ENCODE results near the gene STRA8.

Gene STRA8

DNA sequence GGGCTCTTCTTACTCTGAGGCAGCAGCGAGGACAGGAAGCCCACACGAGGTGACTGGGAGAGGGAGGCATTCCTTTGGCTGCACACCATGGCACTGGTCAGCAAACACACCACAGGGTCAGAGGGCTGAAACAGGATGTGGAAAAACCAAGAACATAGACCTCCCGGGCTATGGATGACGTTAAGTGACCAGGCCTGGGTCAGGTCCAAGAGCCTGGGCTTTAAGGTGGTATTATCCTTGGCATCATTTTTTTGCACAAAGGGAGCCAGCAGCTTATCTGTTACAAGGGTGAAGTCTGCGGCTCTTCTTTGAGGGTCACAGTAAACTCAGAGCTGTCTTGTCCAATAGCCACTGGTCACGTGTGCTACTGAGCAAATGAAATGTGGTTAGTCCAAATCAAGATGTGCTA, 29.3 kb upstream of the STRA8 start:
- Histone ChIP-seq H3K4me1 (ENCODE audit: control insufficient read depth, insufficient read depth, low read length) (no peaks in the 10 kb centered on the region), H3K36me3 (ENCODE audit: control insufficient read depth, insufficient read depth, low read length) (peaks cover 4% of the 10 kb centered on the region), H3K9me3 (ENCODE audit: control insufficient read depth, low read length) (no peaks in the 10 kb centered on the region), H3K27ac (ENCODE audit: insufficient read depth, low read depth, low read length, poor library complexity, severe bottlenecking) (no peak overlapping the region), H3K4me3 (ENCODE audit: insufficient read depth, low read depth, low read length) (no peak overlapping the region), H3K27me3 (ENCODE audit: control insufficient read depth, insufficient read depth, low read length, poor library complexity, severe bottlenecking) (no peaks in the 10 kb centered on the region)
- 93% methylated on average over 6 of the region's 6 CpGs for WGBS, 2 experiments

DNA sequence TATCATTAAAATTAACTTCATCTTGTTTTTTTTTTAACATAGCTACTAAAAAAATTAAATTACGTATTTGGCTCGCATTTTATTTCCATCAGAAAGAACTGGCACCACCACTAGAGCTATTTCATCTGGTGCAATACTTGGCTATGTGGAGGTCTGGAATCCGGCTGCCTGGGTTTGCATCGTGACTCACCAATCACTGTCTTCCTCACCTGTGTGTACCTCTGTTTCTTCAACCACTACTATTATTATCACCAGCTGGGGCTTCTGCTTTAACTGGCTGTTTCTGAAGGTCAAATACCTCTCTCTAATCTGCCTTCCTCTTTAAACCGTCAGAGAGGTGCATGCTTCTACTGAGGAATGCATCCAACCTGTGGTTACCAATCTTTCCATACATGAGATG, 28.8 kb upstream of the STRA8 start:
- Histone ChIP-seq H3K4me1 (ENCODE audit: control insufficient read depth, insufficient read depth, low read length) (no peaks in the 10 kb centered on the region), H3K27ac (ENCODE audit: insufficient read depth, low read depth, low read length, poor library complexity, severe bottlenecking) (no peak overlapping the region), H3K9me3 (ENCODE audit: control insufficient read depth, low read length) (no peaks in the 10 kb centered on the region), H3K27me3 (ENCODE audit: control insufficient read depth, insufficient read depth, low read length, poor library complexity, severe bottlenecking) (no peaks in the 10 kb centered on the region), H3K36me3 (ENCODE audit: control insufficient read depth, insufficient read depth, low read length) (no peaks in the 10 kb centered on the region), H3K4me3 (ENCODE audit: insufficient read depth, low read depth, low read length) (no peak overlapping the region)
- WGBS, 2 experiments = 93 to 95% methylated on average over 5 of the region's 5 CpGs

DNA sequence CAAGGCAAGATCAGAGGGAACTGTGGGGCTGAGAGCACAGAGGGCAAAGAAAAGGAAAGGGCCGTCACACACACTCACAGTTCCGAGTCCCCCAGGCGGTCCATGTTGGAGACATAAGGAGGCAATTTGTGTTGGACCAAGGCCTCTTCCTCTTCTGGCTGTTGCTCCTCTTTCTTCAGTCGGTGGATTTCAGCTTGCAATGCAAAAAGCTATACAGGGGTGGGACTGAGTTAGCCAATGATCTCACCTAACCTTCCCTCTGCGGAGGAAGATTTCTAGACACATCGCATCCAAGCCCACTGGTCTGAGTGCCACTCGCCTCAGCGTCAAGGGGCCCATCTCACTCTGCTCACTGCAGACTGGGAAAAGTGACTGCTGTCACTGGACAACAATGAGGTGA, 27.8 kb upstream of the STRA8 start:
- WGBS, 2 experiments = 94 to 96% methylated on average over 8 of the region's 8 CpGs
- Histone ChIP-seq H3K4me1 (ENCODE audit: control insufficient read depth, insufficient read depth, low read length) (no peaks in the 10 kb centered on the region), H3K27ac (ENCODE audit: insufficient read depth, low read depth, low read length, poor library complexity, severe bottlenecking) (no peak overlapping the region), H3K9me3 (ENCODE audit: control insufficient read depth, low read length) (no peaks in the 10 kb centered on the region), H3K27me3 (ENCODE audit: control insufficient read depth, insufficient read depth, low read length, poor library complexity, severe bottlenecking) (peaks cover 7% of the 10 kb centered on the region), H3K4me3 (ENCODE audit: insufficient read depth, low read depth, low read length) (no peak overlapping the region), H3K36me3 (ENCODE audit: control insufficient read depth, insufficient read depth, low read length) (no peaks in the 10 kb centered on the region)

DNA sequence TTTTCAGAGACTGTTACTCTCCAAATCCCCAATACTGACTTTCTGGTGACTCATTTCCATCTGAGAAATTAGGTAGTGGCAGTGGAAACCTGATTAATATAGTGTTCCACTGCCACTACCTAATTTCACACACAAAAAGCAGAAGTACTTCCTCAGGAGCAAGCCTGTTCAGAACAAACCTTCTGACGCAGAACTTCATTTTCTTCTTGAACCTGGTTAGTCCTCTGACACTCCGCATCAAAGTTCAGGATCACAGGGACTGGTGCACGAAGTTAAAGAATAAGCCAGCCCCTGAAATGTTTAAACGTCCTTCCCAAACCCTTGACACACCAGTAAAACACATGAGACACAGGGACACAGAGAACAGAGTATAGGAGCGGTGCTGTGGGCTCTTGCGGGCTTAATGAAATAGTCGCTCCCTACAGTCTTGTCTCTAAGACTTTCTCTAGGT, 26.7 kb upstream of the STRA8 start:
- WGBS, 2 experiments = 92 to 94% methylated on average over 7 of the region's 7 CpGs
- H3K27ac ChIP-seq (ENCODE audit: insufficient read depth, low read depth, low read length, poor library complexity, severe bottlenecking) = no peak overlapping the region
- peaks cover 10% of the 10 kb centered on the region for H3K27me3 ChIP-seq (ENCODE audit: control insufficient read depth, insufficient read depth, low read length, poor library complexity, severe bottlenecking)
- no peaks in the 10 kb centered on the region for H3K36me3 ChIP-seq (ENCODE audit: control insufficient read depth, insufficient read depth, low read length)
- H3K4me3 ChIP-seq (ENCODE audit: insufficient read depth, low read depth, low read length) = no peak overlapping the region
- no peaks in the 10 kb centered on the region for H3K9me3 ChIP-seq (ENCODE audit: control insufficient read depth, low read length)
- H3K4me1 ChIP-seq (ENCODE audit: control insufficient read depth, insufficient read depth, low read length) = no peaks in the 10 kb centered on the region

DNA sequence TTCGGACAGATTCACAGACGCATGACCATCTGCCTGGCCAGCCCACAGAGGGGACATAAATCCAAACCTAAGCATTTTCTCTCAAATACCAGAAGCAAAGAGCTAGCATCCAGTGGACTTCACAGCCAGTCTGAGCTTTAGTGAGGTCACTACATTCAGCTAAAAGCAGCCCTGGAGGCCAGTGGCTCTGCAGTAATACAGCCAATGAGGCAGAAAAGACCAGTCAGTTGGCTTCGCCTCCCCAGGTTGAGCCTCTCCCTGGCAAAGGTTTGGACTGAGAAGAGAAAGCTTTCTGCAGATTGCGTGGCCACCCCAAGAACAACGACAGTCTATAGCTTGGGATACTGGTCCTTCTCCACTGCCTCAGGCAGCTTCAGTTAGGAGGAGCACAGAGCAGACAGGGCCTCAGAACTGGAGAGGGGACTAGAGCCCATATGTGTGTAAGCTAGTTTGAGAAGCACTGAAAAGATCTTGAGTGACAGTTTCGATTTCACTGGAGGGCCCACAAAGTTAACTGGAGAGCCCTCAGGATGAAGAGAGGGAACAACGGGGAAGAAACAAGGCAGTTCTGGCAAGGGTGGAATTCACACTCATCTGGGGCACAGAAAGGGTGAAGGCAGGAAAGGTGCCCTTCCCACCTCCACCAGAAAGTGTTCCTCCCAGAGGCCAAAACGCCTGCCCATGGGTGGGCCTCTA, 26.1 kb upstream of the STRA8 start:
- H3K4me3 ChIP-seq (ENCODE audit: insufficient read depth, low read depth, low read length) = no peak overlapping the region
- H3K4me1 ChIP-seq (ENCODE audit: control insufficient read depth, insufficient read depth, low read length) = no peaks in the 10 kb centered on the region
- H3K27ac ChIP-seq (ENCODE audit: insufficient read depth, low read depth, low read length, poor library complexity, severe bottlenecking) = no peak overlapping the region
- H3K9me3 ChIP-seq (ENCODE audit: control insufficient read depth, low read length) = no peaks in the 10 kb centered on the region
- no peaks in the 10 kb centered on the region for H3K36me3 ChIP-seq (ENCODE audit: control insufficient read depth, insufficient read depth, low read length)
- peaks cover 10% of the 10 kb centered on the region for H3K27me3 ChIP-seq (ENCODE audit: control insufficient read depth, insufficient read depth, low read length, poor library complexity, severe bottlenecking)
- 91 to 92% methylated on average over 8 of the region's 8 CpGs for WGBS, 2 experiments

DNA sequence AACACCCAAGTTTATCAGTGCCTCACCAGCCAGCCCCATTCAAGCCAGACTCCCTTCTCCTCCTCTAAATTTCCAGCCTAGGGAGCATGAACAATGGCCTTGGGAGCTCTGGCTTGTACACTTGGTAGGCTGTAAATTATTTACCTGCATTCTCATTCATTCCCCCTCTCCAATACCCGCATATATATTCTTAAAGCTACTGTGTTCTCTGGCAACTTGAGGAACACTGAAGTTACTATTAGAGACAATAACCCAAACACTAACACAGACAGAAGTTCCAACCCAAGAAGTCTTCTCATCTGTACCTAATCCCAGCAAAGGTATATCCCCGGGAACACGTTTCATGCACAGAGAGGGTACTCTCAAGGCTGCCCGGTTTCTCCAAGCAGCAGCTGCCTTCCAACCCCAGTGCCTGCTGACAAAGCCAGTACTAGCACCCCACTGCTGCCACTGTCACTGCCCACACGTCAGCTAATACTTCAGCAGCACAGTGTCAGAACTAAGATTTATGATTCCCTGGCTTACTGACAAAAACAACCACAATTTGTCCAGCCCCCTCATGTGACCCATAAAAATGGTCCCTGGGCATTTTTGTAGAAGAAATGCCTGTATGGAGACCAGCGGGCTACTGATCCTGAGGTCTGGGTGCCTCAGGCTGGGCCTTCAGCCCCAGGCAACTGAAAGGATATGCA, 25.4 kb upstream of the STRA8 start:
- 89% methylated on average over 6 of the region's 6 CpGs for WGBS, 2 experiments
- H3K27me3 ChIP-seq (ENCODE audit: control insufficient read depth, insufficient read depth, low read length, poor library complexity, severe bottlenecking) = peaks cover 10% of the 10 kb centered on the region
- no peaks in the 10 kb centered on the region for H3K4me1 ChIP-seq (ENCODE audit: control insufficient read depth, insufficient read depth, low read length)
- no peaks in the 10 kb centered on the region for H3K9me3 ChIP-seq (ENCODE audit: control insufficient read depth, low read length)
- H3K4me3 ChIP-seq (ENCODE audit: insufficient read depth, low read depth, low read length) = no peak overlapping the region
- no peaks in the 10 kb centered on the region for H3K36me3 ChIP-seq (ENCODE audit: control insufficient read depth, insufficient read depth, low read length)
- H3K27ac ChIP-seq (ENCODE audit: insufficient read depth, low read depth, low read length, poor library complexity, severe bottlenecking) = no peak overlapping the region

DNA sequence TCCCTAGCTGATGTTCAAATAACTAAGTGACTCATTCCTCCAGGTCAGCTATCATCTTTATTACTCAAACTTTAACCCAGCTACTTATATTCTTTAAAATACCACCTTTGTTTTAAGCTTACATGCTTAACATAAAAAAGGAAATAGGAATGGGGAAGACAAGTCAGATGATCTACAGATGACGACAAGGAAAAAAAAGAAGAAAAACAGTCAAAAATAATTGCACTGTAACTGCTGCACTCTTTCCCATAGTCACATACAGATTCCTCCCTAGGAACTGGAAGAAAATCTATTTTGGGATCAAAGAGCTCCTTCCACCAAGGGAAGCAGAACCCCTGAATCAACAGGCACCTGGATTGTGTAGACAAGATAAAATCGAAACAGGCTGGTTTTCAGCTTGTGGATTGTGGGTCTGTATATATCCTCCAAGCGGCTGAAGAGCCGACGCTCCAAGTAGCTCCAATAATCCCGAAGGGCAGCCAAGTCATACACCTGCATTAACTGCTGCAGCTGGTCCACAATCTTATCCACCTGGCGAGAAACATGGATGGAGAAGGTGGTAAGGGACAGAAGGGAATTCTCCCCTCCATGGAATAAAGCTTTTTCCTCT, 24.3 kb upstream of the STRA8 start:
- no peak overlapping the region for H3K4me3 ChIP-seq (ENCODE audit: insufficient read depth, low read depth, low read length)
- WGBS, 2 experiments = 93 to 99% methylated on average over 6 to 7 of the region's 7 CpGs

DNA sequence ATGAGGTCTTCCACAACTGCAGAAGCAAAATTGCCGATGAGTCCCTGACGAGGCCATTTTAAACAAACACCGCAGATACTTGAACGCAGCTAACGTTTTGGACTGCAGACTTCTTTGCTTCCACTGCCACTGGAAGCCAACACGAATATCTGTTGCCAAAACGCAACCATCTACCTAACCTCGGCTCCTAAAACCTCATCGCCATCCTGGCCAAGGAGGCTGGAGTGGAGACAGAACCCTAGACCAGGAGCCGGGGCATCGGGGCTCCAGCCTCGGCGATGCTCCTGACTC, 22.8 kb upstream of the STRA8 start:
- no peaks in the 10 kb centered on the region for H3K4me1 ChIP-seq (ENCODE audit: control insufficient read depth, insufficient read depth, low read length)
- peaks cover 10% of the 10 kb centered on the region for H3K27me3 ChIP-seq (ENCODE audit: control insufficient read depth, insufficient read depth, low read length, poor library complexity, severe bottlenecking)
- 14 to 16% methylated on average over 13 of the region's 13 CpGs for WGBS, 2 experiments
- no peak overlapping the region for H3K27ac ChIP-seq (ENCODE audit: insufficient read depth, low read depth, low read length, poor library complexity, severe bottlenecking)
- peak overlapping the region; percentile 80 for H3K4me3 ChIP-seq (ENCODE audit: insufficient read depth, low read depth, low read length)
- no peaks in the 10 kb centered on the region for H3K36me3 ChIP-seq (ENCODE audit: control insufficient read depth, insufficient read depth, low read length)
- H3K9me3 ChIP-seq (ENCODE audit: control insufficient read depth, low read length) = no peaks in the 10 kb centered on the region

More for the DNA sequence above, 24.3 kb upstream of the STRA8 start:
- H3K9me3 ChIP-seq (ENCODE audit: control insufficient read depth, low read length) = no peaks in the 10 kb centered on the region
- no peaks in the 10 kb centered on the region for H3K36me3 ChIP-seq (ENCODE audit: control insufficient read depth, insufficient read depth, low read length)
- H3K4me1 ChIP-seq (ENCODE audit: control insufficient read depth, insufficient read depth, low read length) = no peaks in the 10 kb centered on the region
- no peak overlapping the region for H3K27ac ChIP-seq (ENCODE audit: insufficient read depth, low read depth, low read length, poor library complexity, severe bottlenecking)
- peaks cover 10% of the 10 kb centered on the region for H3K27me3 ChIP-seq (ENCODE audit: control insufficient read depth, insufficient read depth, low read length, poor library complexity, severe bottlenecking)

DNA sequence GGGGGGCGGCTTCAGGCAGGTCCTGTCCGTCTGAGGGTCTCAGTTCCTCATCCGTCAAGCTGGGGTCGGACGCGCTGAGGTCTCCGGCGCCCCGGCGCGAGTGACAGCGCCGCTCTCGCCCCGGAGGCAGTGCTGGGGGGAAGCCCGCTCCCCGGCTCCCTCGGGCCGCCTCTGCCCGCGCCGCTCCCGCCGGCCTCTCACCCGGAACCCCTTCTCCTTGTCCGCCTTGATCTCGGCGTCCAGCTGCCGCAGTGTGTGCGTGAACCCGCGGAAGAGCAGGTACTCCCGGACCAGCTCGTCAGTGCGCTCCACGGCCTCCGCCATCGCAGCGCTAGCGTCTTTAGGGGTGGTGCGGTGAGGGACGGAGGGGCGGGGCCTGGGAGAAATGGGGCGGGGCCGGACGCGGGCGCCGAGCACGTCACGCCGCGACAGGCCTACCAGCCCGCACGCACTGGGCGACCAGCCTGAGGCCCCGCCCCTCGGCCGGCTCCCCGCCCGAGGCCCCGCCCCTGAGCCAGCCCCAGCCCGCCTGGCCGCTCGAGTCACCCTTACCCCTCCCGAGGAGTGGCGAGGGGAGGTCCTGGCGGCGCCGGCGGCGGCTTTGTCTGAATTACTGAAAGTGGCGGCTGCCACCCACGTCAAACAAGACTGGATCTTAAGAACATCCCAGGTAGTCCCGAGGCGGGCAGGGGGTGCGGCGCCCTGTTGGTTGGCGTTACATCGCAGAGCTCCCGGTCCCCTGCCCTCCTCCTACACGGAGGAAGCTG, 22.3 kb upstream of the STRA8 start, which contains the start of gene WDR91:
Gene WDR91 (minus strand): TSS at position 348 of the 767 bp plus-strand sequence. CDS start 24 bp downstream, at position 324.
- Histone ChIP-seq H3K4me3 (ENCODE audit: insufficient read depth, low read depth, low read length) (peak within 1 kb of the TSS; percentile 80), H3K4me1 (ENCODE audit: control insufficient read depth, insufficient read depth, low read length) (no peaks in the 10 kb centered on the region), H3K9me3 (ENCODE audit: control insufficient read depth, low read length) (no peaks in the 10 kb centered on the region), H3K36me3 (ENCODE audit: control insufficient read depth, insufficient read depth, low read length) (no peaks in the 10 kb centered on the region), H3K27me3 (ENCODE audit: control insufficient read depth, insufficient read depth, low read length, poor library complexity, severe bottlenecking) (peaks cover 10% of the 10 kb centered on the region), H3K27ac (ENCODE audit: insufficient read depth, low read depth, low read length, poor library complexity, severe bottlenecking) (no peak within 1 kb of the TSS)
- 0% methylated on average over 82 of the region's 82 CpGs for WGBS, 2 experiments
